GM12891 (cell line): Measurements from ENCODE around the gene ROR1.

Experiments used
- PAX5 ChIP-seq: IDR thresholded peaks from 2 replicates; pipeline ENCODE4 v1.6.1; 2011; ENCODE audit warnings: low read length, moderate library complexity, mild to moderate bottlenecking; ENCODE audit not compliant: insufficient read depth, severe bottlenecking
- POLR2A ChIP-seq: IDR thresholded peaks from 2 replicates; pipeline ENCODE4 v1.6.1; 2011; ENCODE audit warnings: low read depth, low read length, control low read depth
- POLR2AphosphoS5 ChIP-seq: IDR thresholded peaks from 2 replicates; pipeline ENCODE4 v1.6.1; 2011; ENCODE audit warnings: low read depth, low read length, control low read depth
- POU2F2 ChIP-seq: IDR thresholded peaks from 2 replicates; pipeline ENCODE4 v1.6.1; 2011; ENCODE audit warnings: low read depth, mild to moderate bottlenecking, control low read depth, low read length, moderate library complexity
- SPI1 ChIP-seq: IDR thresholded peaks from 2 replicates; pipeline ENCODE4 v1.6.1; 2011; ENCODE audit warnings: low read depth, low read length, control low read depth
- TAF1 ChIP-seq: IDR thresholded peaks from 2 replicates; pipeline ENCODE4 v1.6.1; 2011; ENCODE audit warnings: low read depth, low read length, control low read depth

GRCh38 chr1:64004451-64005025 is 230.7 kb downstream of the ROR1 start:
- TF ChIP-seq POLR2A, result no peak
- TF ChIP-seq POLR2AphosphoS5, result no peak
- TF ChIP-seq PAX5, result no peak
- TF ChIP-seq SPI1, result no peak
- no peak for TF ChIP-seq TAF1
- TF ChIP-seq POU2F2, result no peak
